Lower leg skin (tissue), 3 donors: ENCODE results near the gene LGR6.

Experiments used
- POLR2A ChIP-seq, 2 donors: fragments of 450-650 bp; IDR thresholded peaks; one replicate each; pipeline ENCODE4 v1.6.1; 2016 to 2017; ENCODE audit warnings: antibody characterized with exemption in 2 of 2, mild to moderate bottlenecking in 1 of 2, moderate library complexity in 1 of 2
- TF ChIP-seq, protein P1 (sequence below), 3 donors: fragments of 450-650 bp; IDR thresholded peaks; one replicate each; pipeline ENCODE4 v1.5.1; 2016; ENCODE audit warnings: antibody characterized with exemption in 3 of 3, mild to moderate bottlenecking in 3 of 3, moderate library complexity in 2 of 3

DNA sequence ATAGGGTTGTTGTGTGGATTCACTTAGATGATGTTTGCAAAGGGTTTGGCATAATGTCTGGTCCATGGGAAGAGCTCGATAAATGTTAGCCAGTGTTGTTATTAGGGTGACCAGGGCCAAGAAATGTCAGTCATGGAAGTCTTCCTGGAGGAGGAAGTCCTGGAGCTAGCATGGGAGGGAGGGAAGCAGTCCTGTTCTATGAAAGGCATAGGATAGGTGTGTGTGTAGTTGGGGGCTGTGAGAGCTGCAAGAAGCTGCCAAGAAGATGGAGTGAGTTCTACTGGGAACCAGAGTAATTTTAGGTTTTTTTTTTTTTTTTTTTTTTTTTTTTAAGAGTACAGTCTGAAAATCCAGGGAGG, 4.7 kb downstream of the LGR6 start:
- TF ChIP-seq, protein P1, sequence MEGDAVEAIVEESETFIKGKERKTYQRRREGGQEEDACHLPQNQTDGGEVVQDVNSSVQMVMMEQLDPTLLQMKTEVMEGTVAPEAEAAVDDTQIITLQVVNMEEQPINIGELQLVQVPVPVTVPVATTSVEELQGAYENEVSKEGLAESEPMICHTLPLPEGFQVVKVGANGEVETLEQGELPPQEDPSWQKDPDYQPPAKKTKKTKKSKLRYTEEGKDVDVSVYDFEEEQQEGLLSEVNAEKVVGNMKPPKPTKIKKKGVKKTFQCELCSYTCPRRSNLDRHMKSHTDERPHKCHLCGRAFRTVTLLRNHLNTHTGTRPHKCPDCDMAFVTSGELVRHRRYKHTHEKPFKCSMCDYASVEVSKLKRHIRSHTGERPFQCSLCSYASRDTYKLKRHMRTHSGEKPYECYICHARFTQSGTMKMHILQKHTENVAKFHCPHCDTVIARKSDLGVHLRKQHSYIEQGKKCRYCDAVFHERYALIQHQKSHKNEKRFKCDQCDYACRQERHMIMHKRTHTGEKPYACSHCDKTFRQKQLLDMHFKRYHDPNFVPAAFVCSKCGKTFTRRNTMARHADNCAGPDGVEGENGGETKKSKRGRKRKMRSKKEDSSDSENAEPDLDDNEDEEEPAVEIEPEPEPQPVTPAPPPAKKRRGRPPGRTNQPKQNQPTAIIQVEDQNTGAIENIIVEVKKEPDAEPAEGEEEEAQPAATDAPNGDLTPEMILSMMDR (IDR thresholded peaks at IDR 0.05) = no peak
- TF ChIP-seq POLR2A (IDR thresholded peaks at IDR 0.05) = no peak
